Suprapubic skin (tissue), 3 donors: ENCODE data around the gene PPP4R3C.

ENCODE experiments used
- CTCF ChIP-seq, 2 donors: fragments of 200-600 bp in 1 of 2; fragments of 450-650 bp in 1 of 2; sonication (generic) in 1 of 2; IDR thresholded peaks; one replicate each; pipeline ENCODE4 v1.5.1; 2016 to 2019; ENCODE audit warnings: antibody characterized with exemption in 2 of 2, mild to moderate bottlenecking in 1 of 2, moderate library complexity in 1 of 2
- POLR2AphosphoS5 ChIP-seq, 3 donors: sonication (generic); formaldehyde crosslinking; IDR thresholded peaks; one replicate each; pipeline ENCODE4 v1.6.1; 2017; ENCODE audit warnings: antibody characterized with exemption in 3 of 3

- TF ChIP-seq CTCF (IDR thresholded peaks at IDR 0.05): no peak
- TF ChIP-seq POLR2AphosphoS5 (IDR thresholded peaks at IDR 0.05): no peak
Observed at GRCh38 chrX:27451324-27451723, 11.8 kb downstream of the PPP4R3C start.
